DMS114 treated with DMSO at 0.1 percent for 48 hours (cell line): ENCODE data around the gene TMEM271.
"Not testable (repeated sequence)": the region's sequence is repeated elsewhere in the genome, so short reads cannot be mapped to it uniquely, and the experiment has no call there.

Experiments
- DNase-seq: peaks from one replicate; lab custom pipeline; 2025; ENCODE audit not compliant: unreplicated experiment; lab: John Stamatoyannopoulos, UW

TMEM271 gene

DNA sequence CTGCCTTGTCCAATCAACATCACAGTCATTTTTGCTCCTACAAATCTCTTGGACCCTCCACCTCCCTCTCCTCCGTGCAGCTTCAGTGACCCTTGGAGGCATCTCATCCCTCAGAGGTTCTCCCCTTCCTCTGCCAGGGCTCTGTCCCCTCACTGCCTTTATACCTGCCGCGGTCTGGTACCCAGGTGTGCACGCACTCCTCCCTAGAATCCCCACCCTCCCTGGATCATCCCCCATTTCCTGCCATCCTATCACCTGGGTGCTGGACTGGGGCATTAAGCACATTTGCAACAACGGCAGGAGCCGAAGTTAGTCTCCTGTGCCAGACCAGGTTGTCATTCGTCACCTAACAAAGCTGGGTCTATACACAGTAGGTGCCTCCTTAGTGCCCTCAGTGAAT is 10.1 kb downstream of the TMEM271 start:
- no peak for DNase-seq

DNA sequence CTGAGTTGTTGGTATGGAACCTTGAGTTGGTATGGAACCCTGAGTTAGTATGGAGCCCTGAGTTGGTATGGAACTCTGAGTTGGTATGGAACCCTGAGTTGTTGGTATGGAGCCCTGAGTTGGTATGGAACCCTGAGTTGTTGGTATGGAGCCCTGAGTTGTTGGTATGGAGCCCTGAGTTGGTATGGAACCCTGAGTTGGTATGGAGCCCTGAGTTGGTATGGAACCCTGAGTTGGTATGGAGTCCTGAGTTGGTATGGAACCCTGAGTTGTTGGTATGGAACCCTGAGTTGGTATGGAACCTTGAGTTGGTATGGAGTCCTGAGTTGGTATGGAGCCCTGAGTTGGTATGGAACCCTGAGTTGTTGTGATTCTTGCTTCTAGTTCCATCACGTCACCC is 10.5 kb downstream of the TMEM271 start:
- DNase-seq: not testable (repeated sequence)

DNA sequence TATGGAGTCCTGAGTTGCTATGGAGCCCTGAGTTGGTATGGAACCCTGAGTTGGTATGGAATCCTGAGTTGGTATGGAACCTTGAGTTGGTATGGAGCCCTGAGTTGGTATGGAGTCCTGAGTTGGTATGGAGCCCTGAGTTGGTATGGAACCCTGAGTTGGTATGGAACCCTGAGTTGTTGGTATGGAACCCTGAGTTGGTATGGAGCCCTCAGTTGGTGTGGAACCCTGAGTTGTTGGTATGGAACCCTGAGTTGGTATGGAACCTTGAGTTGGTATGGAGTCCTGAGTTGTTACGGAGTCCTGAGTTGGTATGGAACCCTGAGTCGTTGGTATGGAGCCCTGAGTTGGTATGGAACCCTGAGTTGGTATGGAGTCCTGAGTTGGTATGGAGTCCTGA is 13.6 kb downstream of the TMEM271 start:
- DNase-seq: not testable (repeated sequence)

DNA sequence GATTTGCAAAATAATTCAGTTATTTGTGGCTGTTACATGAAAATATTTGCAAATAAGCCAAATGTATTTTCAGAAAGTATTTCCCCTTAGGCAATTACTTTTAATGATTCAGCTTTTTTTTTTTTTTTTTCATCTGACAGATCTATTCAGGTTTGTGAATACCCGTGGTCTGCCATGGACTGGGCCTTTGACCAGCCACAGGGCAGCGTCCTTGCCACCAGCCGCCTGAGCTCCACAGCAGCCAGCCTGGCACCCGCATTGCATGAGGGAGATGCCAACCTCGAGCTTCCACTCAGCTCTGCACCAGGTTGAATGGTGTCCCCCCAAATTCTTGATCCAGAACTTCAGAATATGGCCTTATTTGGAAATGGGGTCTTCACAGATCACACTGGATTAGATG is 14.7 kb downstream of the TMEM271 start:
- no peak for DNase-seq

DNA sequence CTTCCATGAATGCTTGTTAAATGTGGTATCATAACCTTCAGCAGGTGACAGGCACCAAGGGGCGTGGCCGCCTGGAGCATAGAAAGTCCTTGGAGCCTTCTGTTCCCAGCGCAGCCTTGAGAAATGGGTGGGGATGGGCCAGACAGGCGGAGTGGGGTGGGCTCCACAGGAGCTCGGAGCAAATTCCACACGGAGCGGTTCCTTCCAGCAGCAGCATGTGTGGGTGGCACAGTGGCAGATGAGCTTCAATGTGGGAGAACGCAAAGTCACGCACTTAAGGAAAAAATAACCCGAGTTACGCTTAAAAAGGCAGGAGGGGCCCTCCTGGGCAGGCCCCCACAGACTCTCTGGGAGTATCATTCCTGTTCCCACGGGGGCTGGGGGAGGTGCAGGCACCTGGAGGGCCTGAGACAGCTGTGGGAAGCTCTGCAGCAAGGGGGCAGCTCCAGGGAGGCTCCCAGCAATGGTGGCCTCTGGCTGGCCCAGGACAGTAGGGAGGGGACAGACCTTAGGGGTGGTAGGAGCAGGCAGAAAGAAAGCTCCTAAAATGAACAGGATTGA is 15.3 kb downstream of the TMEM271 start:
- no peak for DNase-seq

DNA sequence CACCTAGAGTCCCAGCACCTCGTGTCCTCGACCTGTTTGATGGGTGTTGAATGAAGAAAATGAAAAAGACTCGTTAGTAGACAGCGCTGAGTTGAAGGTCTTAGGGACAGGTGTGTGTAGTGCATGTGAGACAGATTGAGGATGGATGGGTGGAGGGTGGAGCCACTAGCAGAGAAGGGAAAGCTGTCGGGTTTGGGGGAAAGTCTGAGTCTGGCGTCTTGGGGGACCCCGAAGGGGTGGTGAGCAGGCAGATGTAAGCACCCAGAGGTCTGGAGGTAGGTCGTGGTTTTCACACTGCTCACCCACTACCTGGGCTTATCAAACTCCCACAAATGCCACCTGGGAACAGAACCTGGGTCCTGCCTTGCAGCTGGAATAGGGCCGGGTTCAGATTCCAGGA is 16.0 kb downstream of the TMEM271 start:
- DNase-seq: no peak

DNA sequence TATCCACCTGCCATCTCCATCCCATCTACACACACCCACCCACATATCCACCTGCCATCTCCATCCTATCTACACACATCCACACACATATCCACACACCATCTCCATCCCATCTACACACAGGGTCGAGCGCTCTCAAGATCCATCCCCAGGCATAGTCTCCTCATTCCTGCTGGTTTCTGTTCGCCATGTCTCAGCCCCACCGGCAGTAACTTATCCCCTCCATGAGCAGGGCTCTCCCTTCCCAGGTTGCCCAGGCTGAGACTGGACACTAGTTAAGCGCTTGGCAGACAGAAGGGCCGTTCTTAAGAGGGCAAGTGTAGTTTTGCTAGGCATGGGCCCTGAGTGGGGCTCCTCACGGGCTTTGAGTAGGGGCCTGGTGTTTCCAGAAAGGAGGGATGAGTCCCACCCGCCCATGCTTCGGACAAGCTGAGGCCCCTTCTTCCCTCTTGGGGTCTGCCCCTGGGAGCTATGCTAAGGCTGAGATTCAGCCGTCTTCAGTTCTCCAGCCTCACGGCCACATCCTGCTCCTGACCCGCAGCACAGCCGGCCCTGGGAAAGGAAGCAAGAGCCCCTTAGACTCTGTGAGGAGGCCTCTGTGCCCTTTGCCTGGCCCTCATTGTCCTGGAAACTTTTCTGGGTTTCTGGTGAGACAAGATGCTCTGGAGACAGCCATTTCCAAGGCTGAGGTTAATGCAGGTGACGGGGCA is 20.4 kb downstream of the TMEM271 start:
- no peak for DNase-seq

DNA sequence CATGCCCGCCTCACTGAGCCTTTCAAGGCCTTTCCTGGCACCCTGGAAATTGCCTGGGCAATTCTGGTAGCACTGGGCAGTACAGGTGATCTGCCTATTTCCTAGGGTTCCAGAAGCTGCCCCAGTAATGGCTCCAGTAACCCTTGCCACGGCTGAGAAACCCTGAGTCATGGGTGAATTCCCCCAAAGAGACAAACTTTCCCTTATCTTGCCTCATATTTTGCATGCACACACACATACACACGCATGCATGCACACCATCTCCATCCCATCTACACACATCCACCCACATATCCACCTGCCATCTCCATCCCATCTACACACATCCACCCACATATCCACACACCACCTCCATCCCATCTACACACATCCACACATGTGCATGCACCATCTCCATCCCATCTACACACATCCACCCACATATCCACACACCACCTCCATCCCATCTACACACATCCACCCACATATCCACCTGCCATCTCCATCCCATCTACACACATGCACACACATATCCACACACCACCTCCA is 21.2 kb downstream of the TMEM271 start:
- not testable (repeated sequence) for DNase-seq

DNA sequence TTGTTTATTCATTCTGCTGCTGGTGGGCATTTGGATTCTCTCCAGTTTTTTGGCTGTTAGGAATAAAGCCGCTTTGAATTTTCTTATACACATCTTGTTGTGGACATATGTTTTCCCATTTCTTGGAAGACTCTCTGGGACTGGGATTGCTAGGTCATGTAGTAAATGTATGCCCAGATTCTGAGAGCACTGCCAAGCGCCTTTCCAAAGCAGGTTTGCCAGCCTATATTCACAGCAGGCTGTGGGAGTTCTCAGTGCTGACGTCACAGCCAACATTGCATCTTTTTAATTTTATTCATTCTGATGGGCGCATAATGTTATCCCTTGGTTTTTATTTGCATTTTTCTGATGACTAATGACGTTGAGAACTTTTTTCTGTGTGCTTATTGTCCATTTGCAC is 24.1 kb downstream of the TMEM271 start:
- no peak for DNase-seq

DNA sequence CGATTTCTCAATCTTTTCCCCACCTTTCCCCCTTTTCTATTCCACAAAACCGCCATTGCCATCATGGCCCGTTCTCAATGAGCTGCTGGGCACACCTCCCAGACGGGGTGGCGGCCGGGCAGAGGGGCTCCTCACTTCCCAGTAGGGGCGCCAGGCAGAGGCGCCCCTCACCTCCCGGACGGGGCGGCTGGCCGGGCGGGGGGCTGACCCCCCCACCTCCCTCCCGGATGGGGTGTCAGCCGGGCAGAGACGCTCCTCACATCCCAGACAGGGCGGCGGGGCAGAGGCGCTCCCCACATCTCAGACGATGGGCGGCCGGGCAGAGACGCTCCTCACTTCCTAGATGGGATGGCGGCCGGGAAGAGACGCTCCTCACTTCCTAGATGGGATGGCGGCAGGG is 25.8 kb downstream of the TMEM271 start:
- not testable (repeated sequence) for DNase-seq

DNA sequence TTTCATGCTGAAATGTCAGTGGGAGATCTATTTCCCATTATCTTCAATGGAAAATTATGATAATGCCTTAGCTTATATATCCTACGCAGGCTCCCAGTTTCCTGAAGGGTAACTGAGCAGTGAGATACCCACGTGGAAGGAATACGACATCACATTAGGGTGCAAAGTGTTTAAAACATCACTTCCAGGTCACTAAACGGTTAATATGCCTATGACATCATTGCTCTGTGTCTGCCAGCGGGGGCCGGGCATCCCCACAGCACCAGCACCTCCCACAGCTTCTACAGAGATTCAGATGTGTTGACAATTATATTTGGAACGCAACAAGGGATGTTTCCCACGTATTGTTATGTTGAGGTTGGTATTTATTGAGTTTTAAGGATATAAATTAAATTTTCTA is 27.1 kb downstream of the TMEM271 start:
- no peak for DNase-seq

DNA sequence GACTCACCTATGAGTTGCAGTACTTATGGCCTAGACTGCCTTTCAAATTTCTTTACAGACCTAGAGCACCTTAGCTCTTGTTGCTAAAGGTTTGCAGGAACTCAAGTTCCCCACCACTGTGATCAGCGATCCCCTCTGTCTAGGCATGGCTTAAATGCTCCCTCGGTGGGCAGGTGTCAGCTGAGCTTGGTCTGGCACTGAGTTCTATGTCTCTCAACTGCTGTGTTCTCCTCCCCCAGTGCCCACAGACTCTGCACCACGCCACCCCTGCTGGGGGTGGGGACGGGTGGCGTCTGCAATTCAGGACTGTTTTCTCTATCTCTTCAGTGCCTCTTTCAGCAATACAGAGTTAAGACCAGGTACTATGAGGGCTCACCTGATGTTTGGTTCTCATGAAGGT is 30.5 kb downstream of the TMEM271 start:
- DNase-seq: no peak

DNA sequence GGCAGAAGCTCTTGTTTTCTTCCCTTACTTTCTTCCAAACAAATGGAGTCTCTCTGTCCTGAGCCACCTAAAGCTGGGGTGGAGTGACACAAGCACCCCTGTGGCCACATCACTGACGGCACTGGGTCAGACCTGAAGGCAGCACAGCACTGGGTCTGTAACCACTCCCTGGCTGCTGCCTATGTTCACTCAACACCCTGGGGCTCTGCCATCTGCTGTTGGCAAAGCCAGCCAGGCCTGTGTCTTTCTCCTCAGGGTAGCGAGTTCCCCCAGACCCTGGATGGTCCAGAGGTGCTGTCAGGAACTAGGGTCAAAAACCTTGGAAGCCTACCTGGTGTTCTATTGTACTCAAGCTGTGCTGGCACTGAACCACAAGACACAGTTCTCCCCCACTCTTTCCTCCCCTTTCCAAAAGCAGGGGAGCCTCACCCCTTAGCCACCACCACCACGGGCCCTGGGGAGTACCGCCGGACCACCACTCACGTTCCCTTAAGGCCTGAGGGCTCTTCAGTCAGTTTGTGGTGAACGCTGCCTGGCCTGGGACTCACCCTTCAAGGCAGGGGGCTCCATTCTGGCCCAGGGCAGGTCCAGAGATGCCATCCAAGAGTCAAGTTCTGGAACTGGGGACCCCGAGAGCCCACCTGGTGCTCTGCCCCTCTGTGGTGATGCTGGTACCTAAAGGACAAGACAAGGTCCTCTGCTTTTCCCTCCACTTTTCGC is 31.5 kb downstream of the TMEM271 start:
- DNase-seq: no peak

DNA sequence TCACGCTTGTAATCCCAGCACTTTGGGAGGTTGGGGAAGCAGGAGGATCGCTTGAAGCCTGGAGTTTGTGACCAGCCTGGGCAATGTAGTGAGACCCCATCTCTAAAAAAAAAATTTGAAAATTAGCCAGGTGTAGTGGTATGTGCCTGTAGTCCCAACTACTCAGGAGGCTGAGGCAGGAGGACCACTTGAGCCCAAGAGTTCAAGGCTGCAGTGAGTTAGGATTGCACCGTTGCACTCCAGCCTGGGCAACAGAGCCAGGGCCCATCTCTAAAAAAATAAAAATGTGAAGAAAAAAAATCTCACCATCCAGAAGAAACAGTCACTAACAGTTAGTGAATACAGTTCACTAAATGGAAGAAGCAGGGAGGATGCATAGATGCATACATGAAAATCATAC is 34.8 kb downstream of the TMEM271 start:
- DNase-seq: no peak

DNA sequence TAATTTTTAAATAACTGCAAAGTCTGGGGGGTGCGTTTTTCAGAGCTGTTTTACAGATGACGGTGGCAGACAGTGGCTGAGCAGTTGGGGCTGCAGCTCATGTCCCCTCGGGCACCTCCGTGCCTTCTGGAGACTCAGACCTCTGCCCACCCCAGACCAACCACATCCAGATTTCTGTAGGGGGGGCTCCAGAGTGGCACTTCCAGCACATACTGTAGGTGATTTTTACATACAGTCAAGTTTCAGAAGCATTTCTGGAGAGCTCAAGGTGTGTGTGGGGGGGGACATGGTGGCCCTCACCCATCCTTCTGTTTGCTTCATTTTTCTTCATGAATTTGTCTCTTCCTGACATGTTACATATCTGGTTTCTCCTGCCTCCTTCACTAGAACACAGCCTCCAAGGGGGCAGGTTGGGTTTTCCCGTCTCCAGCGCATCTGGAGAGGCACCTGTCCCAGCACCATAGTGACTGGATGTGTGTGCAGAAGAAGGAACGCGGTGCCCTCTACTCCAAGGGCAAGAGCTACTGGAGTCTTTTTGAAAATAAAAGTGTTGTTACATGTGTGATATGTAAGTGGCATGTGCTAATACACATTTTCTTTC is 37.5 kb downstream of the TMEM271 start:
- no peak for DNase-seq

DNA sequence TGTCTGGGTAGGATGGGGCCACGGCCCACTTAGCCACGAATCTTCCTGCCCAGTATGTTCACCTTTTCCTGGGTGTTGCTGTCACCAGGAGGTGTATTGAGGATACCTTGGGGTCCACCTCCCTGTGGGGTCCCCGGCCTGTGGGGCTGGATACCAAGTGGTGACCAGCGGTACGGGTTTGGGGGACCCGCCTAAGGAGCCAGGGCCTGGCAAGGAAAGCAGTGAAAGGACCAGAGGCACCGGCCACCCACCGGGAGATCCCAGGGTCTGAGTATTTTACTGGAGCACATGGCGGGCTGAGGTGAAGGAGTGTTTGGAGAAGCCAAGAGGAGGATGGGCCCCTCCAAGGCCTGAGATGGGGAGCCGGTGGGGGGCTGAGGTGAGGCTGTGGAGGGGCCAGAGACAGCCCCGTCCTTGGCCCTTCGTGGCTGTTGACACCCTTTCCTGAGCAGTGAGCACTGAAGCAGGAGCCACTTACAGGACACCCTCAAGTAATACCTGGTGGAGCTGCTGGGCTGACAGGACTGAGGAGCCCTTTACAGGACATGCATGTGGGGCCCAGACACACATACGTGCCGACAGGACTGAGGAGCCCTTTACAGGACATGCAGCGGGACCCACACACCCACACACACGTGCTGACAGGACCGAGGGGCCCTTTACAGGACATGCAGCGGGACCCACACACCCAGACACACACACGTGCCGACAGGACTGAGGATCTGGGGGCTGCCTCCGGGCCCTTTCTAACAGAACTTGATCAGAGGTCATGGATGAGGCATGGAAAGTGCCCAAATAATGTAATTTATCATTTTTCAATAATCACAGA is 38.4 kb downstream of the TMEM271 start:
- no peak for DNase-seq

DNA sequence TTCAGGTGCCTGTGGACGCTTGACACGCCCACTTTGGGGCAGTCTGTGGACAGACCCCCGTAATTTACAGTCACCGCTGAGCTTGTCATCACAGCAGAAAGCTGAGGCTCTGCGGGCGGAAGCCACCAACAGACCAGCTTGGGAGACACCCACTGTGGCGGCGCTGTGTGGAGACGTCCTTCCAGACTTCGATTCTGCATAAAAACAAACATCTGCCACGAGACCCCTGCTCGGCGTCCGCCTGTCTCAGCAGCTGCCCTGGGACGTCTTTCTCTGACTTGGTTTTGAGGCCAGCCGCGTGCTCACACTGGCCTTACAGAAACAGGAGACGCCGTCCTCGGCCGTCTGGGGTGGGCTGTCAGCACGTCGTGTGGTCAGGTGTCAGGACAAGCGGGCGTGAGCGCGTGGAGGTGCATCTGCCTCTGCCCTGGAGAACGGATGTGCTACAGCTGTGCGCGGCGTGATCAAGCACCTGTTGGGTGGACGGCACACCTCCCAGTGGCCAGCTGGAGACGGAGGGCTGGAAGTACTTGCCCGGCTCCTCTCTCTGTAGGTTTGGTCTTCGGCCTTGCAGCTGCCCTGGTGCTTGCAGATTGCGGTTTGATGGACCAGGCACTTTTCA is 39.6 kb downstream of the TMEM271 start:
- no peak for DNase-seq

DNA sequence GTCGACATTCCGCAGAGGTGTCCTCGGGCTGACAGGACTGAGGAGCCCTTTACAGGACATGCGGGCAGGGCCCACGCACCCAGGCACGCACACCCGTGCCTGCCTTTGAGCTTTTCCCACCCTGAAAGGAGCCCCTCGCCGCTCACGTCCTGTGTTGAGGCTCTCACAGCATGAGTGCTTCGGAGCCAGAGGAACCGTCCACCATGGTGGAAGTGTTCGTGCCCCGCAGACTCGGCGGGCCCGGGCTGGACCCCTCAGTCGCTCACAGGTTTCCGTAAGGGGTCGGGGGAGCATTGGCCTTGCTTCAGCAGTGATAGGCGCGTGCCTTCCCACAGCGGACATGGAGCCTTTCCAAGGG is 40.2 kb downstream of the TMEM271 start:
- DNase-seq: no peak

DNA sequence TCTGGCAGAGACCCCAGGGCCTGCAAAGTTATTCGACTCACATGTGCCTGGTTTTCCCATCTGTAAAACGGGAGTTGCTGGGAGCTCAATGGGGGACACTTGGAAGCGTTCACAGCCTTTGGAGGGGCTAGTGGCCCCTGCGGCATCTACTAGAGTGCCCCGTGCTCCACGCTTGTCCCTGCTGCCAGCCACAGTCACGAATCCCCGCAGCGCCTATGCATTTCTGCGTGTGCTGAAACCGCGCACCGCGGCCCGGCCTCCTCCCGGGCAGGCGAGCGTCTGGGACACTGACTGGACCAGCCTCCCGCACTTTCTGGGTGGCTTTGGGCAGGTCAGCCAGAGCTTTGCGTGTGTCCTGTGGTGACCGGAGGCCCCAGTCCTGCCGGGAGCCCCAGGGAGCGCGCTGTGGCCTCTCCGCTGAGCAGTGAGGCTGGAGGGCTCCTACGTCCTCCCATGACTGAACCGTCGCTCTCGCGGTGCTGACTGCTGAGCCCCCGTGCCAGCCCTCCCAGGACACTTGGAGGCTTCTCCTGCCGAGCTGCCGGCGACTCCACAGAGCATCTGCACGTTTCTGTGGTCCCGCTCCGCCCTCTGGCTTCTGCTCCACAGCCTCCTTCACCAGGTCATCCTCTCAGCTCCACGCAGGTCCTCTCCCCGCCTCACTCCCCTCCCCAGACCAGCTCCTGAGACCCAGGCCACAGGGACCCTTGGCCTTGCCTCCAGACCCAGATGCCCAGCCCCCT is 40.7 kb downstream of the TMEM271 start:
- no peak for DNase-seq

DNA sequence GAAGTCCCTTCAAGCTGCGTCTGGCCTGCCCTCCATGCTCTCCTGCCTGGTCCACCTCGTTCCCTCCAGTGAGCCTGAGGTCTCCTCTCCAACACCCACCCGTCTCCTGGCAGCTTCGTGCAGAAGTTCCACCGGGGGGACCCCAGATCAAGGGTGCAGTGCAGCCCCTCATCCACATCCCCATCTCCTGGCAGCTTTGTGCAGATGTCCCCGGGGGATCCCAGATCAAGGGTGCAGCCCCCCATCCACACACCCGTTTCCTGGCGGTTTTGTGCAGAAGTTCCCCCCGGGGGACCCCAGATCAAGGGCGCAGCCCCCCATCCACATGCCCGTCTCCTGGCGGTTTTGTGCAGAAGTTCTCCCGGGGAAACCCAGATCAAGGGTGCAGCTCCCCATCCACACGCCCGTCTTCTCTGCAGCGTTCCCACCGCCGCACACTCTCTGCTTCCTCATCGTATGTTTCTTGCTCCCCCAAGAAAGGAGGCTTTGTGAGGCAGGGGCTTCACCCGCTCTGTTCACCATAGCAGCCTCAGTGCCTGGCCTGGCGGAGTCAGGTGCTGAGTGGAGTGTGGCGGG is 41.4 kb downstream of the TMEM271 start:
- no peak for DNase-seq
